IMR-90 (cell line): Measurements from ENCODE around the gene MMP26.

Experiments
- BHLHE40 ChIP-seq: fragments of 150-350 bp; IDR thresholded peaks from 2 replicates; pipeline ENCODE4 v1.6.1; 2016; ENCODE audit warnings: mild to moderate bottlenecking, low read depth, low read length
- CEBPB ChIP-seq: IDR thresholded peaks from 2 replicates; pipeline ENCODE4 v1.6.1; 2012; ENCODE audit warnings: low read depth, low read length, improper control_type of control experiment
- CHD1 ChIP-seq: IDR thresholded peaks from 2 replicates; pipeline ENCODE4 v1.6.1; 2012; ENCODE audit warnings: low read depth, low read length, improper control_type of control experiment
- MAZ ChIP-seq: IDR thresholded peaks from 2 replicates; pipeline ENCODE4 v1.6.1; 2012; ENCODE audit warnings: low read depth, mild to moderate bottlenecking, low read length, improper control_type of control experiment, moderate library complexity, borderline replicate concordance
- MXI1 ChIP-seq: IDR thresholded peaks from 2 replicates; pipeline ENCODE4 v1.6.1; 2012; ENCODE audit warnings: low read depth, mild to moderate bottlenecking, low read length, moderate library complexity, borderline replicate concordance
- POLR2A ChIP-seq: IDR thresholded peaks from 2 replicates; pipeline ENCODE4 v1.6.1; 2012; ENCODE audit warnings: mild to moderate bottlenecking, low read depth, low read length
- RAD21 ChIP-seq: IDR thresholded peaks from 2 replicates; pipeline ENCODE4 v1.6.1; 2012; ENCODE audit warnings: low read length, improper control_type of control experiment
- RCOR1 ChIP-seq: IDR thresholded peaks from 2 replicates; pipeline ENCODE4 v1.6.1; 2012; ENCODE audit warnings: mild to moderate bottlenecking, low read length, improper control_type of control experiment; ENCODE audit not compliant: insufficient replicate concordance
- RFX5 ChIP-seq: IDR thresholded peaks from 2 replicates; pipeline ENCODE4 v1.8.0; 2012; ENCODE audit warnings: low read depth, mild to moderate bottlenecking, low read length, moderate library complexity
- TF ChIP-seq, protein P1 (sequence below): conservative IDR thresholded peaks from 2 replicates; pipeline ENCODE4 v1.5.1; 2012; ENCODE audit warnings: mild to moderate bottlenecking, low read depth, low read length, improper control_type of control experiment
- TF ChIP-seq, protein P2 (sequence below): fragments of 150-350 bp; IDR thresholded peaks from 2 replicates; pipeline ENCODE4 v1.6.1; 2017; ENCODE audit warnings: mild to moderate bottlenecking, antibody characterized with exemption, low read length, low read depth
- TF ChIP-seq, protein P3 (sequence below): fragments of 150-350 bp; IDR thresholded peaks from 2 replicates; pipeline ENCODE4 v1.6.1; 2016; ENCODE audit warnings: low read depth, mild to moderate bottlenecking, low read length, moderate library complexity, borderline replicate concordance

DNA sequence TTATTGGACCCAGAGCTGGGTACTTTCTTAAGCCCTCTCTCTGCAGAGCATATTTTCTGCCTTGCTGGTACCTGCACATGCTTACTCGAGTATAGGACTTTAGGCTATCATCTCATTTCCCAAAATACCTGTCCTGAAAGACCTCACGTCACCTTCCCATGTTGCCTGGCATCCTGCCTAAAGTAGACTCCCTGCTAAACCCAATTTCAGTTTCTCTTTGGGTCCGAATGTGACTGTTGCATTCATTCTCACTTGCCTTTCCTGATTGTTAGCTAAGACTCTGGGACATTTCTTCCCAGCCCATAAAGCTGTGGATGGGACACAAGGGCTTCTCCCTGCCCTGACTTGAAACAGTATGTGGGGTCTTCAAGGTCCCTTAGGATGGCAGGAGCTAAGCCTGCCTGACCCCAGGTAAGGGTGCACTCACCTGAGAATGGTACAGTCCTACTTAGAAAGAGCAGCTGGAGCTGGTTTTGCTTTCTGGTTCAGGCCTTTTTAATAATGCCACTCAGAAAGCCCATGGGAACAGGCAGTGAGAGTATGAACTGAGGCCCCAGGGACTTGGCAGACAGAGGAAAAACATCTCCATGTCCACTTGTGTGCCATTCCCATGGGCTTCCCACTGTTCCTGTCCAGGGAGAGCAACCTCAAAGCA, 19.8 kb upstream of the MMP26 start:
- TF ChIP-seq, protein P1, sequence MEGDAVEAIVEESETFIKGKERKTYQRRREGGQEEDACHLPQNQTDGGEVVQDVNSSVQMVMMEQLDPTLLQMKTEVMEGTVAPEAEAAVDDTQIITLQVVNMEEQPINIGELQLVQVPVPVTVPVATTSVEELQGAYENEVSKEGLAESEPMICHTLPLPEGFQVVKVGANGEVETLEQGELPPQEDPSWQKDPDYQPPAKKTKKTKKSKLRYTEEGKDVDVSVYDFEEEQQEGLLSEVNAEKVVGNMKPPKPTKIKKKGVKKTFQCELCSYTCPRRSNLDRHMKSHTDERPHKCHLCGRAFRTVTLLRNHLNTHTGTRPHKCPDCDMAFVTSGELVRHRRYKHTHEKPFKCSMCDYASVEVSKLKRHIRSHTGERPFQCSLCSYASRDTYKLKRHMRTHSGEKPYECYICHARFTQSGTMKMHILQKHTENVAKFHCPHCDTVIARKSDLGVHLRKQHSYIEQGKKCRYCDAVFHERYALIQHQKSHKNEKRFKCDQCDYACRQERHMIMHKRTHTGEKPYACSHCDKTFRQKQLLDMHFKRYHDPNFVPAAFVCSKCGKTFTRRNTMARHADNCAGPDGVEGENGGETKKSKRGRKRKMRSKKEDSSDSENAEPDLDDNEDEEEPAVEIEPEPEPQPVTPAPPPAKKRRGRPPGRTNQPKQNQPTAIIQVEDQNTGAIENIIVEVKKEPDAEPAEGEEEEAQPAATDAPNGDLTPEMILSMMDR, result no peak
- TF ChIP-seq, protein P2, sequence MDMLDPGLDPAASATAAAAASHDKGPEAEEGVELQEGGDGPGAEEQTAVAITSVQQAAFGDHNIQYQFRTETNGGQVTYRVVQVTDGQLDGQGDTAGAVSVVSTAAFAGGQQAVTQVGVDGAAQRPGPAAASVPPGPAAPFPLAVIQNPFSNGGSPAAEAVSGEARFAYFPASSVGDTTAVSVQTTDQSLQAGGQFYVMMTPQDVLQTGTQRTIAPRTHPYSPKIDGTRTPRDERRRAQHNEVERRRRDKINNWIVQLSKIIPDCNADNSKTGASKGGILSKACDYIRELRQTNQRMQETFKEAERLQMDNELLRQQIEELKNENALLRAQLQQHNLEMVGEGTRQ, result no peak
- TF ChIP-seq CHD1 (no peak), CEBPB (no peak), RAD21 (no peak), MAZ (no peak), POLR2A (no peak), BHLHE40 (no peak), RFX5 (no peak), MXI1 (no peak), RCOR1 (no peak)
- TF ChIP-seq, protein P3, sequence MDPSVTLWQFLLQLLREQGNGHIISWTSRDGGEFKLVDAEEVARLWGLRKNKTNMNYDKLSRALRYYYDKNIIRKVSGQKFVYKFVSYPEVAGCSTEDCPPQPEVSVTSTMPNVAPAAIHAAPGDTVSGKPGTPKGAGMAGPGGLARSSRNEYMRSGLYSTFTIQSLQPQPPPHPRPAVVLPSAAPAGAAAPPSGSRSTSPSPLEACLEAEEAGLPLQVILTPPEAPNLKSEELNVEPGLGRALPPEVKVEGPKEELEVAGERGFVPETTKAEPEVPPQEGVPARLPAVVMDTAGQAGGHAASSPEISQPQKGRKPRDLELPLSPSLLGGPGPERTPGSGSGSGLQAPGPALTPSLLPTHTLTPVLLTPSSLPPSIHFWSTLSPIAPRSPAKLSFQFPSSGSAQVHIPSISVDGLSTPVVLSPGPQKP, result no peak
